ENCODE data around the gene IKZF2. TPM values are rescaled to one million over a fixed set of nuclear protein-coding genes. Genes with fewer than 3 reads are reported as not detected.

IKZF2 gene
- total and polyA plus RNA-seq, 2 donors (not counting 3 experiments of a cell fraction or from before 2014, with no cell fraction given) = 0.08 to 0.46 TPM

- Histone ChIP-seq H4K20me1 (replicated peaks; ENCODE audit: control insufficient read depth, extremely low read depth, insufficient read depth, low read length) (no peaks in the 10 kb centered on the region), H3K9me3 (replicated peaks; ENCODE audit: control insufficient read depth, insufficient read depth, low read length) (no peaks in the 10 kb centered on the region), H3K4me2 (ENCODE audit: insufficient read depth, low read length) (no peak overlapping the region), H3K36me3 (ENCODE audit: control insufficient read depth in 2 of 2, extremely low read depth in 1 of 2, insufficient read depth in 2 of 2, low read length in 2 of 2) (no peaks in the 10 kb centered on the region), H3K27me3 (ENCODE audit: control insufficient read depth in 2 of 2, insufficient read depth in 2 of 2, low read length in 2 of 2) (no peaks in the 10 kb centered on the region), H3K9me1 (replicated peaks; ENCODE audit: control insufficient read depth, extremely low read depth, insufficient read depth, low read length) (no peaks in the 10 kb centered on the region), H2AFZ (ENCODE audit: low read depth, low read length) (no peak overlapping the region), H3K4me3 (replicated peaks in 1 of 3; ENCODE audit: insufficient read depth in 1 of 3, low read depth in 1 of 3, low read length in 3 of 3) (no peak overlapping the region), H3K79me2 (ENCODE audit: control insufficient read depth, insufficient read depth, low read length) (no peaks in the 10 kb centered on the region), H3K9ac (replicated peaks; ENCODE audit: extremely low read depth, insufficient read depth, low read length) (no peak overlapping the region), H3K4me1 (ENCODE audit: control insufficient read depth, extremely low read depth, insufficient read depth, low read length) (no peaks in the 10 kb centered on the region), H3K27ac (ENCODE audit: insufficient read depth, low read depth, low read length) (no peak overlapping the region)
- ChIA-PET POLR2A (no interaction called here), CTCF (interaction anchor here (1.4 kb wide), 1 partner anchor 13 kb away, joined by 3 read pairs; no protein-coding TSS in a partner anchor)
- TF ChIP-seq EZH2 (IDR thresholded peaks at IDR 0.05; ENCODE audit: borderline replicate concordance, low read depth, low read length, severe bottlenecking) (no peak), GATA2 (IDR thresholded peaks at IDR 0.05; ENCODE audit: insufficient read depth, insufficient read length, low read depth, low read length) (no peak), CTCF (IDR thresholded peaks at IDR 0.05; ENCODE audit: extremely low read depth in 1 of 2, insufficient read depth in 1 of 2, low read depth in 1 of 2, low read length in 2 of 2) (no peak), FOS (IDR thresholded peaks at IDR 0.05; ENCODE audit: borderline replicate concordance, insufficient read depth, low read length) (no peak), POLR2A (IDR thresholded peaks at IDR 0.05; ENCODE audit: low read depth, low read length) (no peak), JUN (IDR thresholded peaks at IDR 0.05; ENCODE audit: borderline replicate concordance, insufficient read depth, insufficient read length, low read depth) (no peak), POLR2AphosphoS5 (IDR thresholded peaks at IDR 0.05; ENCODE audit: insufficient read depth, low read depth, low read length) (no peak), MYC (IDR thresholded peaks at IDR 0.05; ENCODE audit: low read depth, low read length) (no peak)
- TF ChIP-seq, protein P1, sequence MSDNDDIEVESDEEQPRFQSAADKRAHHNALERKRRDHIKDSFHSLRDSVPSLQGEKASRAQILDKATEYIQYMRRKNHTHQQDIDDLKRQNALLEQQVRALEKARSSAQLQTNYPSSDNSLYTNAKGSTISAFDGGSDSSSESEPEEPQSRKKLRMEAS (IDR thresholded peaks at IDR 0.05; ENCODE audit: insufficient read depth, insufficient read length) = no peak
- DNase-seq (ENCODE audit: low read depth, low spot score) = no peak
- intact Hi-C loops (cut with micrococcal nuclease) = no loop called here
- FAIRE-seq = no peak
- dilution Hi-C loops (cut with MboI; ENCODE audit: extremely low pct_ligation_motif_present, low sequenced_read_pairs) = no loop called here
- BruUV-seq (replicated peaks) = no TSS peak
These were observed 135.0 kb downstream of the IKZF2 start for GRCh38 chr2:213016166-213016983.

Measured in endothelial cell of umbilical vein (primary cell).